ENCODE measurements around the gene TAF3.

TAF3 gene

DNA sequence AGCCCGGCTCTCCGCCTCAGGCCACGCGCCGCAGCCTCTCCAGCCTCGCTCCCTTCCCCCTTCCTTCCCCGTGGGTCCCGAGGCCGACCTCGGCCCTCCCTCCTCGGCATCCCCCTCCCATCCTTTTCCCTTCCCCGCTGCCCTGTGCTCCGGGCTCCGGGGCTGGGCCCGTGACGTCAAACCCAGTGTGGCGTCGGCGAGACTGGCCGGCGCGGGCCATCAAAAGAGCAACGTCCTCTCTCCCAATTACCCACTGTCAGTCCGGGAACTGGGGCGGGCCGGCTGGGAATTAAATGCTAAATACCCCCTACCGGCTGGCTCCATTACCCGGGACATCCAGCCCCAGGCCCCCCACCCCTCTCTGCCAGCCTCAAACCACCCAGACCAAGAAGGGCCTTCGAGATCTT is 233.5 kb downstream of the TAF3 start:
- no peak for DNase-seq (ENCODE audit: low spot score in 2 of 2)
- Histone ChIP-seq H3K9me3 (no peaks in the 10 kb centered on the region), H3K4me1 (peaks cover 22% of the 10 kb centered on the region), H3K36me3 (replicated peaks) (no peaks in the 10 kb centered on the region), H3K4me3 (no peak overlapping the region), H3K27me3 (ENCODE audit: low read depth) (no peaks in the 10 kb centered on the region)
- in situ Hi-C loops (cut with MboI; ENCODE audit: low sequenced_read_pairs) = no loop called here

DNA sequence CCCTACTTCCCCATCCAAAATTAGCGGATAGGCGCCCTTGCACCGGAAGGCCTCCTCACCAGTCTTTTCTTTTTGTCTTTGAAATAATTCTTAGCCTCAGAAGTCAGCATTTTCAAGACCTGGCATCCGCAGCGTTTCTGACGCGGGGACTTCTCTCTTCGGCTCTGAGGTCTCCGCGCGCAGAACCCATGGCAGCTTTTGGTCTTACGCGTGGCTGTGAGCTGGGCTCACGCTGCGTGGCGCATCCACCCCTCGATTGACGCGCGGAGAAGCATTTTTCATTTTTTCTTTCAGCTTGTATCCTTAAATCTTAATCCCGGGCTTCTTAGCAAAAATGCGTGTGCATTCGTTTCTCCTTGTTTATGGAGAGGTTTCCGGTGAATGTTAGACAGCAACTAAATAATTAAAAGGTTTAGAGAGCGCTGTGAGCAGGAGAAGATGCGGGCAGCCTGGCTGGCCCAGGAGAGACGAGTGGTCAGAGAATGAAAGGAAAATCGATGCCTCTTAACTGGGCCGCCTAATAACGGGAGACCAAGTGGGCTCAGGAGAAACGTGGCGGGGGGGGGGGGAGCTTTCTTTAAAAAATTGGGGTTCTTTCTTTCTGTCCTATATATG is 234.1 kb downstream of the TAF3 start:
- DNase-seq (ENCODE audit: low spot score in 2 of 2) = no peak
- Histone ChIP-seq H3K27me3 (ENCODE audit: low read depth) (no peaks in the 10 kb centered on the region), H3K4me1 (peaks cover 16% of the 10 kb centered on the region)

DNA sequence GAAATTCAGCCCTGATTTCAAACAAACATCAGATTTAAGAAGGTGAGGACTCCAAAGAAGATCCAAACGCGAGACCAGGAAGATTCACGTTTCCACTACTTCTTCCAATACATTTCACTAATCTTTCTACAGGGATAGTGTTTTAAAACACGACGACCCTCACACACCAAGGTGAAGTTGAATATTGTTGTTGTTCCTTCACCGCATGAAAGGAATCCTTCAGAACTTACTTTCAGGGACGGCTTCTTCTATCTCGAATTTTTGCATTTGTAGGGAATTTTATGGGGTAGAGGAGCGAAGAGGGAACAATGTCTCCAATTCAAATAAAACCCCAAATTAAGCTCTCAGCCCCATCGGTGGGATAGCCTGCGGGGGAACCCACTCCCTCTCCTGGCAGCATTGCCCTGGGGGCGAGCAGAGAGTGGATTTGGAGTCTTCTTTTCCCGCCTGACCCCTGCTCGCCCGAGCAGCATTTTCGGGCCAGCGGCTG is 234.7 kb downstream of the TAF3 start:
- peak overlapping the region; percentile 51; the same call in 1 of the 2 replicates for H3K4me3 ChIP-seq
- peaks cover 10% of the 10 kb centered on the region for H3K4me1 ChIP-seq
- no peaks in the 10 kb centered on the region for H3K27me3 ChIP-seq (ENCODE audit: low read depth)
- in situ Hi-C loops (cut with MboI; ENCODE audit: low sequenced_read_pairs) = no loop called here
- DNase-seq (ENCODE audit: low spot score in 2 of 2) = no peak
- no peaks in the 10 kb centered on the region for H3K9me3 ChIP-seq
- H3K36me3 ChIP-seq (replicated peaks) = no peaks in the 10 kb centered on the region

More for the DNA sequence above, 234.1 kb downstream of the TAF3 start:
- Histone ChIP-seq H3K4me3 (no peak overlapping the region), H3K9me3 (no peaks in the 10 kb centered on the region), H3K36me3 (replicated peaks) (no peaks in the 10 kb centered on the region)
- in situ Hi-C loops (cut with MboI; ENCODE audit: low sequenced_read_pairs) = no loop called here

DNA sequence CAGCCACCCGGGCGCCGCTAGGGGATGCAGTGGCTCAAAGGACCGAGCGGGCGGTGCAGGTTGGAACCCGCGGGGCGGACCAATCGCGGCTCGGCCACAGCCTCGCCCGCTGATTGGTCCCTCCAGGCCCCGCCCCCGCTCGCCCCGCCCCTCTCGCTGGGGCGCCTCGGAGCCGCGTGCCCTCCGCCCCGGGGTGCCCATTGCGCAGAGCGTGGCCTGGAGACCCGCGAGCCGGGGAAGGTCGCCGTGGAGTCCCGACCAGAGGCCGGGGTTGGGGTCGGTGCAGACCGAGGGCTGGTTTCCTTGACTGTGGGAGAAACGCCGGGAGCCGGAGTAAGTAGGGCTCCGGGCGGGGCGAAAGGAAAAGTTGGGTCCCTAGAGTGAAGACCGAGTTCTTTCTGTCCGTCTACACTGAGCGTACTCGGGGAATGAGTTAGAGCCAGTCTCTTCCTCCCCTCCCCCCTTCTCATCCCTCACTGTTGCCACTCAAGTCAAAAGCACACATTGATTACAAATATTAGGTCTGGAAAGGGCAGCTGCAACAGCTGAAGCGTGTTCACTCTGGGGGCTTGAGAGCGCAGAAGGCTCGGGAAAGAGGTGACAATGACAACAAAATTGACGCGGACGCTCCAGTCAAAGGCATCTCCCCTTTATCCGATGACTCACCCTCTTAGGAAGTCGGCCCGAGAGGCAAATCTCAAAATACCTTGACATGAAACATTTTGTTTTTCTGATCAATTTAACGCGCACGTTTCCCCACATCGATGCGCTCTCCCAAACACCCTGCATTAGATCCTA is 235.3 kb downstream of the TAF3 start:
- Histone ChIP-seq H3K27me3 (ENCODE audit: low read depth) (no peaks in the 10 kb centered on the region), H3K9me3 (no peaks in the 10 kb centered on the region), H3K36me3 (replicated peaks) (no peaks in the 10 kb centered on the region), H3K4me1 (peaks cover 4% of the 10 kb centered on the region), H3K4me3 (peak overlapping the region; percentile 51)
- in situ Hi-C loops (cut with MboI; ENCODE audit: low sequenced_read_pairs) = no loop called here
- DNase-seq (ENCODE audit: low spot score in 2 of 2) = peak; percentile 87 to 95

DNA sequence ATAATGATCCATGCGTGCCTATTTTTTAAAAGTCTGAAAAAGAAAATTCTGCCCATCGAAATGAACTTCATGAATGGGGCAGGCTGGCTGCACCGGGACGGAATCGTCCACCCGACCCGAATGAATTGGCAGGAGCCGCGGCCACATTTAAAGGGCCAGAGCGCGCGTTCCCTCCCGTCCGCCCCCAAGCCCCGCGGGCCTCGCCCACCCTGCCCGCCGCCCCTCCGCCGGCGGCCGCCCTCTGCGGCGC is 235.9 kb downstream of the TAF3 start:
- H3K4me3 ChIP-seq = peak overlapping the region; percentile 51
- H3K27me3 ChIP-seq (ENCODE audit: low read depth) = no peaks in the 10 kb centered on the region
- in situ Hi-C loops (cut with MboI; ENCODE audit: low sequenced_read_pairs) = no loop called here
- DNase-seq (ENCODE audit: low spot score in 2 of 2) = peak in 1 of 2 experiments; percentile 22
- H3K9me3 ChIP-seq = no peaks in the 10 kb centered on the region
- peaks cover 2% of the 10 kb centered on the region; the same call in 1 of the 2 replicates for H3K36me3 ChIP-seq (replicated peaks)
- peaks cover 4% of the 10 kb centered on the region; the same call in 1 of the 2 replicates for H3K4me1 ChIP-seq

DNA sequence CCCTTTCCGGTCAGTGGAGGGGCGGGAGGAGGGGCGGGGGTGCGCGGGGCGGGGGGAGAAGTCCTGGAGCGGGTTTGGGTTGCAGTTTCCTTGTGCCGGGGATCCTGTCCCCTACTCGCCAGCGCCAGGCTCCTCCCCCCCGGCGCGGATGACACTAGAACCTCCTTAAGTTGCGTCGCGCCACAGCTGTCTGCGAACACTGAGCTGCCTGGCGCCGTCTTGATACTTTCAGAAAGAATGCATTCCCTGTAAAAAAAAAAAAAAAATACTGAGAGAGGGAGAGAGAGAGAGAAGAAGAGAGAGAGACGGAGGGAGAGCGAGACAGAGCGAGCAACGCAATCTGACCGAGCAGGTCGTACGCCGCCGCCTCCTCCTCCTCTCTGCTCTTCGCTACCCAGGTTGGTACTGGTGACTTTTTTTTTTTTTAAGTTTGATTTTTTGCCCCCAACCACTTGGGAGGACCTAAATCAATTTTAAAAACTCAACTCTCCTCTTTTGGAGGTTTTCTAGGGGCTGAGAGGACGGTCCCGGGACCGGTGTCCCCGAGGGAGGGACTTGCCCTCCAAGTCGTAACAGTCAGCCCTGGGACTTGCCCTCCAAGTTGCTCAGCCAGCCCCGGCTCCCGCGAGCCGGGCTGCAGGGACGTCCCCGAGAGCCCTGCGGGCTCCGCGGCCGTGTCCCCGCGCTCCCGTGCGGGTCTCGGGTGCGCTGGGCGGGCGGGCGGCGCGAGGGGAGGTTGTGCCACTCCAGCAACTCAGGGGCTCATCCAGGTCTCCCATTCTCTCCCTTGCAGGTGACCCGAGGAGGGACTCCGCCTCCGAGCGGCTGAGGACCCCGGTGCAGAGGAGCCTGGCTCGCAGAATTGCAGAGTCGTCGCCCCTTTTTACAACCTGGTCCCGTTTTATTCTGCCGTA is 236.4 kb downstream of the TAF3 start, which contains the start of gene GATA3:
GATA3 (plus strand) TSS at position 195 of the 914 bp plus-strand sequence. CDS start 968 bp downstream, outside the sequence.
- Histone ChIP-seq H3K9me3 (no peaks in the 10 kb centered on the region), H3K27me3 (ENCODE audit: low read depth) (no peaks in the 10 kb centered on the region), H3K4me3 (peak within 1 kb of the TSS; percentile 51), H3K4me1 (peaks cover 8% of the 10 kb centered on the region), H3K36me3 (replicated peaks) (peaks cover 7% of the 10 kb centered on the region)
- in situ Hi-C loops (cut with MboI; ENCODE audit: low sequenced_read_pairs) = no loop called here
- DNase-seq (ENCODE audit: low spot score in 2 of 2) = peak; percentile 47 to 80

DNA sequence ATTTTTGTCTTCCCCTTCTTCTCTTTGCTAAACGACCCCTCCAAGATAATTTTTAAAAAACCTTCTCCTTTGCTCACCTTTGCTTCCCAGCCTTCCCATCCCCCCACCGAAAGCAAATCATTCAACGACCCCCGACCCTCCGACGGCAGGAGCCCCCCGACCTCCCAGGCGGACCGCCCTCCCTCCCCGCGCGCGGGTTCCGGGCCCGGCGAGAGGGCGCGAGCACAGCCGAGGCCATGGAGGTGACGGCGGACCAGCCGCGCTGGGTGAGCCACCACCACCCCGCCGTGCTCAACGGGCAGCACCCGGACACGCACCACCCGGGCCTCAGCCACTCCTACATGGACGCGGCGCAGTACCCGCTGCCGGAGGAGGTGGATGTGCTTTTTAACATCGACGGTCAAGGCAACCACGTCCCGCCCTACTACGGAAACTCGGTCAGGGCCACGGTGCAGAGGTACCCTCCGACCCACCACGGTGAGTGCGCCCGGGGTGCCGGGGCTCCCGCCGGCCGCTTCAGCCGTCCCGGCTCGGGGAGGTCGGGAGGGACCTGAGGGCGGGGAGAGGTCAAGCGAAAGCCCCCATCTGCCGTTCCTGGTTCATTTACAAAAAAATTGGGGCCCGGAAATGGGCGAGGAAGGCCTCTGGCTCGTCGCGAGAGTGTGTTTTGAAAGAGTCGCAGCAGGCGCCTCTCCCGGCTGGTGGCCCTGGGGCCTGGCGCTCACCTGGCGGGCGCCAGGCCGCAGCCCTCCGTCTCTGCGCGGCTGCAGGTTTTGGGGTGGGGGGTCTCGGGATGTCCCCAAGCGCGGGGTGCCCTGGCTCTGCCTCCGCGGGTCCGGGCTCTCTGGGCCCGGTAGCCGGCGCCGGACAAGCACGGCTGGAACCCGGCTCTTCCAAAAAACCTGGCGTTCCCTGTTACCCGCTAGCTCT is 237.4 kb downstream of the TAF3 start:
- H3K4me1 ChIP-seq = peaks cover 10% of the 10 kb centered on the region
- no peak for DNase-seq (ENCODE audit: low spot score in 2 of 2)
- H3K27me3 ChIP-seq (ENCODE audit: low read depth) = no peaks in the 10 kb centered on the region
- no peaks in the 10 kb centered on the region for H3K9me3 ChIP-seq
- in situ Hi-C loops (cut with MboI; ENCODE audit: low sequenced_read_pairs) = no loop called here
- H3K4me3 ChIP-seq = no peak overlapping the region
- peaks cover 7% of the 10 kb centered on the region for H3K36me3 ChIP-seq (replicated peaks)

DNA sequence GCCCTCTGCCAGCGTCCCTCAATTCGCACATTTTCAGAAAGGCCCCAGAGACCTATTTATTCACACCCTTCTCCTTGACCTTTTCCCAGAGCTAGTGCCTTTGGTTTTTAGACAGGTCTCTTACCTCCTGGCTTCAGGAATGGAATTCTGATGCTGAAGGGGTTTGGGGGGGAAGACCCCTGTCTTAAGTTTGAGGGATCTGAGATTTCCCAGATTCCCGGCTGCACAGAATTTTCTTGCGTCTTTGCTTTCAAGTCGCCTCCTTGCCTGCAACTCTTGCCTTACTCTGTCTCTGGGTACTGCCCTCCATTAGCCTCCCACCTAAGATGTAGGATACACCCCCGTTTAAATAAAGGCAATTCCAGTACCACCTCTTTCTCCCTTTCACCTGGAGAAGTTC is 238.1 kb downstream of the TAF3 start:
- Histone ChIP-seq H3K4me1 (peaks cover 10% of the 10 kb centered on the region), H3K27me3 (ENCODE audit: low read depth) (no peaks in the 10 kb centered on the region), H3K36me3 (replicated peaks) (peaks cover 7% of the 10 kb centered on the region), H3K9me3 (no peaks in the 10 kb centered on the region), H3K4me3 (no peak overlapping the region)
- DNase-seq (ENCODE audit: low spot score in 2 of 2) = no peak
- in situ Hi-C loops (cut with MboI; ENCODE audit: low sequenced_read_pairs) = no loop called here

DNA sequence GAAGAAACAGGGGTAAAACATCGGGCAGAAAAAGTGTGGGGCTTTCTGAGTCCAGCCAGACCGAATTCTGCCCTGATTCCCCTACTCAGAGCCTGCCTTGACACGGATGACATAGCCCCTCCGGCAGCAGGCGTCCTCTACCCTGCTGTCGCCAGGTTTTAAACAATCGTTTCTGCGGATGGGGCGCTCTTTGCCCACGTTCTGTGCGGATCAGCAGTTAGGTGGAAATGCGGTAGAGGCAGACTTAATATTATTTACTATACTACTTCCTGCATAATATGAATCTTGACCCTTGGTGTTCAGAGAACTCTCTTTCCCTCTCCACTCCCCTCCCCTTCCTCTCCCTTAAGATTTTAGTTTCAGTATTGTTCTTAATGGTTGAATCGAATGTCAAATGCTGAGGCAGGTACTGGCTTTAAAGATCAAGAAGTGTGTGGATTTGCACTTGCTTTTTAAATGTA is 238.6 kb downstream of the TAF3 start:
- no peak overlapping the region for H3K4me3 ChIP-seq
- H3K4me1 ChIP-seq = peaks cover 10% of the 10 kb centered on the region
- no peaks in the 10 kb centered on the region for H3K9me3 ChIP-seq
- DNase-seq (ENCODE audit: low spot score in 2 of 2) = no peak
- peaks cover 7% of the 10 kb centered on the region for H3K36me3 ChIP-seq (replicated peaks)
- no peaks in the 10 kb centered on the region for H3K27me3 ChIP-seq (ENCODE audit: low read depth)
- in situ Hi-C loops (cut with MboI; ENCODE audit: low sequenced_read_pairs) = no loop called here

DNA sequence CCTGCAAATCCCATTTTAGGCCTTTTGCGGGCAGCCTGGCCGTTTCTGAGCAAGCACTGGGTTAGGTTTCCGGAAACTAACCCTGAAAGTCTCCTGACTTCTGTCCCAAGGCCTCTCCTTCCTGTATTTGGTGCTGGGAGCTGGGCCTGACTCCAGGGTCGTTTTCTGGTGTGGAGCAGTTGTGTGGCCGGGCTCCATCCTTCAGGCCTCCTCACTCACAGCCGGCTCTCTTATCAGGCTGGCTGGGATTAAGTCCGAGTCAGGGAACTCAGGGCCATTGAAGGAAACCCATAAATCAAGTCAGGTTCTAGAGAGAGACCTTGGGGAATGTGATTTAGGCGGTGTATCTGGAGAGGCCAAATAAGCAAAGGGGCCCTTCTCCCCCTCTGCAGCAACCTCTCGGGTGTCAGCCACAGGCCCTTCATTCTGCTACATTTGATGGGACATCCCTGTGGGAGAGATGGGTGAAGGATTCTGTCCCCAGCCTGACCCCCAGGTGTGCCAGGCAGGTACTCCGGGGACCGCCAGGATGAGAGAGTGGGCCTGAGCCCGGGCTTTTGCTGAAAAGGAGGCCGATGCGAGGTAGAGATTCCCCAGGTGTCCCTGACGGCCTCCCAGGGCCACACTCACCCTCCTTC is 239.4 kb downstream of the TAF3 start:
- H3K36me3 ChIP-seq (replicated peaks) = peaks cover 9% of the 10 kb centered on the region
- no peaks in the 10 kb centered on the region for H3K27me3 ChIP-seq (ENCODE audit: low read depth)
- peaks cover 10% of the 10 kb centered on the region for H3K4me1 ChIP-seq
- in situ Hi-C loops (cut with MboI; ENCODE audit: low sequenced_read_pairs) = no loop called here
- no peak overlapping the region for H3K4me3 ChIP-seq
- no peaks in the 10 kb centered on the region for H3K9me3 ChIP-seq
- no peak for DNase-seq (ENCODE audit: low spot score in 2 of 2)

DNA sequence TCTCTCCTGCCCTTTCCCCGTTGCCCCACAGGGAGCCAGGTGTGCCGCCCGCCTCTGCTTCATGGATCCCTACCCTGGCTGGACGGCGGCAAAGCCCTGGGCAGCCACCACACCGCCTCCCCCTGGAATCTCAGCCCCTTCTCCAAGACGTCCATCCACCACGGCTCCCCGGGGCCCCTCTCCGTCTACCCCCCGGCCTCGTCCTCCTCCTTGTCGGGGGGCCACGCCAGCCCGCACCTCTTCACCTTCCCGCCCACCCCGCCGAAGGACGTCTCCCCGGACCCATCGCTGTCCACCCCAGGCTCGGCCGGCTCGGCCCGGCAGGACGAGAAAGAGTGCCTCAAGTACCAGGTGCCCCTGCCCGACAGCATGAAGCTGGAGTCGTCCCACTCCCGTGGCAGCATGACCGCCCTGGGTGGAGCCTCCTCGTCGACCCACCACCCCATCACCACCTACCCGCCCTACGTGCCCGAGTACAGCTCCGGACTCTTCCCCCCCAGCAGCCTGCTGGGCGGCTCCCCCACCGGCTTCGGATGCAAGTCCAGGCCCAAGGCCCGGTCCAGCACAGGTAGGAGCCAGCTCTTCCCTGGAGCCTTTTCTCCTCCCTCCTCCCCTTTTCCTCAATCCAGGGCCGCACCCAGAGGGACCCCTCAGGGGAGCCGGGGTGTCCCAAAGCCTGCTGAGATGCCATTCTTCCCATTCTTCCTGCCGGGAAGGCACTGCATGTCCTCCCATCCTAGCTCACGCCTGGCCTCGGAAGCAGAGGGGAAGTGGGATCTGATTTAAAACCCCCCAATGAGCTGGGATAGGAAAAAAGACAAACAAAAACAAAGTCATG is 240.2 kb downstream of the TAF3 start:
- no peak for DNase-seq (ENCODE audit: low spot score in 2 of 2)
- Histone ChIP-seq H3K9me3 (no peaks in the 10 kb centered on the region), H3K4me3 (no peak overlapping the region), H3K27me3 (ENCODE audit: low read depth) (no peaks in the 10 kb centered on the region), H3K36me3 (replicated peaks) (peaks cover 11% of the 10 kb centered on the region), H3K4me1 (peaks cover 6% of the 10 kb centered on the region)
- in situ Hi-C loops (cut with MboI; ENCODE audit: low sequenced_read_pairs) = no loop called here

Measured in HAP-1 (cell line).